ENCODE results near the gene RERE. TPM values are rescaled to one million over a fixed set of nuclear protein-coding genes. Genes with fewer than 3 reads are reported as not detected.
A peak's percentile ranks its signal among the peaks of the same experiment; 100 is the strongest.

Gene RERE
- total and polyA plus RNA-seq, 2 donors, result 69.0 to 168 TPM

DNA sequence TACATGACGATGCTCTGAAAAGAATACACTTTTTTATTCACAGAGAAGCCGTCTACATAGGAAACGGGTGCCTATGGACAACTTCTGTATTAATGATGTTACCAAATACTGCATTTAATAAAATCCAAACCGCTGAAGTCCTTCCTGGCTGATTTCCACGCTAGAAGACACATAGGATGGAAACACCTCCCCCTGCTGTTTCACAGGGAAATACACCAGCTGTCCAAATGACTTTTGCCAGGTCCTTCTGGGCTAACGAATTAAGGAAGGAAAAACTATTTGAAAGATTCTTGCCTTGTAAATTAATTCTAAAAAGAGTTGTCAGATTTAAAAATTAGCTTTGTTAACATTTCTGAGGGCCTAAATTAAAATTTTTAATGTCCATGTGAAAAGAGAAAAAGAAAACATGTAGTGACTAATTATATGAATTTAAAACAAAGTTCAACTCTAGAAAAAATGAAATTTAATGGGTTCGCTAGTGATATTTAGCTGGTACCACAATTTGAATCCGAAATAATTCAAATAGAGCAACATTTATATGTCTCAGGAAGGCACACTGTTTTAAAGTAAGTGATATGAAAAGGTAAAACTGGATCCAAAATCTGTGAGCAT lies 146.0 kb downstream of the RERE start:
- Histone ChIP-seq H3K27ac (ENCODE audit: low read depth) (no peak overlapping the region), H3K4me3 (ENCODE audit: low read depth, low read length) (no peak overlapping the region), H3K4me1 (ENCODE audit: insufficient read depth) (no peaks in the 10 kb centered on the region), H3K36me3 (ENCODE audit: insufficient read depth) (no peaks in the 10 kb centered on the region)
- no peak for DNase-seq (ENCODE audit: extremely low spot score)
- 28% methylated on average over 8 of the region's 8 CpGs for WGBS

GRCh38 chr1:8670371-8670818 lies 147.0 kb downstream of the RERE start:
- no peak overlapping the region for H3K4me3 ChIP-seq (ENCODE audit: low read depth, low read length)
- peak overlapping the region; percentile 73 for H3K27ac ChIP-seq (ENCODE audit: low read depth)
- H3K4me1 ChIP-seq (ENCODE audit: insufficient read depth), result no peaks in the 10 kb centered on the region
- no peaks in the 10 kb centered on the region for H3K36me3 ChIP-seq (ENCODE audit: insufficient read depth)
- DNase-seq (ENCODE audit: extremely low spot score), result no peak
- WGBS, result 65% methylated on average over 2 of the region's 2 CpGs

DNA sequence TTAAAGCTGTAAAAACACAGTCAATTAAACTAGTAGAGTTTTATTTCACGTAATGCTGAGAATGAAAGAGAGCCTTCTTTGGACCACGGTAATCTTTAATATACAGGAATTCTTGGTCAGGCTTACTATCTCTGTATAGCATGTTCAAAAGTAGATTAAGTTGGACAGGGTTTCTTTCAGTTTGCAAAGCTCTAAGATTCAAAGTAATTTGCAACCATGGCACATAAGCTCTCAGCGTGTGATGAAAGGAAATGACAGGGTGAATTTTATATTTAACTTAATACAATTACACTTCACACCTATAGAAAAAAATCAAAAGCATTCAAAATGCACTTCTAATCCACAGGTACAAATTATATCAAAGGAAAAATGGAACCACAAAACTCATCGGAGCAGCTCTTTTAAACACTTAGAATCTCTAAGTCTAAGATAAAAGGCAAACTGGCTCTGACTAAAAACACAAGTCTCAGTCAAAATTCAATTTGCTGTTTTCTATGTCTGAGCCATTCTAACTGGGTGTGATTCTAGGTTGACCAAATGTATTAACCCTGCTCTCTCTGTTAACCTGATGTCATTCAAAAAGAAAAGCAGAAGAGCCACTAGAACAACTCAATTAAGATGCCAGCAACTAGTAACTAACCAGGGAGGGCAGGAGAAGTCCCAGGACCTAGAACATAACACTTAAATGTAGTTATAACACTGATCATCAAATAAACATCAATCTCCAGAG lies 147.7 kb downstream of the RERE start:
- Histone ChIP-seq H3K4me3 (ENCODE audit: low read depth, low read length) (no peak overlapping the region), H3K27ac (ENCODE audit: low read depth) (peak overlapping the region; percentile 73), H3K36me3 (ENCODE audit: insufficient read depth) (no peaks in the 10 kb centered on the region), H3K4me1 (ENCODE audit: insufficient read depth) (no peaks in the 10 kb centered on the region)
- no peak for DNase-seq (ENCODE audit: extremely low spot score)
- WGBS, result 65% methylated on average over 4 of the region's 4 CpGs

DNA sequence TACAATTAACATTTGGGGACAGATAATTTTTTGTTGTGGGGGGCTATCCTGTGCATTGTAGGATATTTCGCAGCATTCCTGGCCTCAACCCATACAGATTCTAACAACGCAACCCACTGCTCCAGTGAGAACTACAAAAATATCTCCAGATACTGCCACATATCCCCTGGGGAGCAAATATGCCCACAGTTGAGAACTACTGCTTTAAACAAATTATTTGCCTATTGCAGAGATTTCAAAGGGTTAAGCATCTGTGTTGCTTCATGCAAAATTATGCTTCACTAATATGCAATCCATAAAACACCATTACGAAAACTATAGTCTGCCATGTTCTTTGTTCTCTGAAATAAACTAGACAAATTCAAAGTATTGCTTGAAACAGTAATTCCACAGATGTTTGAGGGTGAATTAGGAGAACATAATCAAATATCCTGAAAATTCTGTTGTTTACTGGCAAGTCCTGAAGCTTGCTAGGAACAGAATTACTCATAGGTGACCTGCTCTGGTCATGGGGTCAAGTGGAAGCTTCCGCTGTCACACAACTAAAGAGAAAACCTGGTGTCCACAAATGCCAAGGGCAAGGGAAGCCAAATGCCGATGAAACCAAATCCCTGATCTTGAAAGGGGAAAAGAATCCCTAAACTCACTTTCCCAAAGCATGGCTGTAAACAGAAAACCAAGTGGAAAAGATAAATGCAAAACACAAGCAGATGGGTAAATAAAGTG lies 149.4 kb downstream of the RERE start:
- Histone ChIP-seq H3K36me3 (ENCODE audit: insufficient read depth) (no peaks in the 10 kb centered on the region), H3K4me1 (ENCODE audit: insufficient read depth) (peaks cover 2% of the 10 kb centered on the region), H3K27ac (ENCODE audit: low read depth) (no peak overlapping the region), H3K4me3 (ENCODE audit: low read depth, low read length) (no peak overlapping the region)
- 79% methylated on average over 5 of the region's 5 CpGs for WGBS
- no peak for DNase-seq (ENCODE audit: extremely low spot score)

- H3K27ac ChIP-seq (ENCODE audit: low read depth), result no peak overlapping the region
Measured at GRCh38 chr1:8666389-8667167, 150.9 kb downstream of the RERE start.

GRCh38 chr1:8665833-8666232 lies 151.6 kb downstream of the RERE start:
- WGBS, result 75% methylated on average over 2 of the region's 2 CpGs
- DNase-seq (ENCODE audit: extremely low spot score), result no peak
- no peaks in the 10 kb centered on the region for H3K36me3 ChIP-seq (ENCODE audit: insufficient read depth)
- H3K4me1 ChIP-seq (ENCODE audit: insufficient read depth), result peaks cover 2% of the 10 kb centered on the region
- no peak overlapping the region for H3K4me3 ChIP-seq (ENCODE audit: low read depth, low read length)
- H3K27ac ChIP-seq (ENCODE audit: low read depth), result no peak overlapping the region

More at GRCh38 chr1:8666389-8667167, 150.9 kb downstream of the RERE start:
- Histone ChIP-seq H3K4me3 (ENCODE audit: low read depth, low read length) (no peak overlapping the region), H3K36me3 (ENCODE audit: insufficient read depth) (no peaks in the 10 kb centered on the region), H3K4me1 (ENCODE audit: insufficient read depth) (peaks cover 2% of the 10 kb centered on the region)
- WGBS, result 39% methylated on average over 5 of the region's 5 CpGs
- no peak for DNase-seq (ENCODE audit: extremely low spot score)

DNA sequence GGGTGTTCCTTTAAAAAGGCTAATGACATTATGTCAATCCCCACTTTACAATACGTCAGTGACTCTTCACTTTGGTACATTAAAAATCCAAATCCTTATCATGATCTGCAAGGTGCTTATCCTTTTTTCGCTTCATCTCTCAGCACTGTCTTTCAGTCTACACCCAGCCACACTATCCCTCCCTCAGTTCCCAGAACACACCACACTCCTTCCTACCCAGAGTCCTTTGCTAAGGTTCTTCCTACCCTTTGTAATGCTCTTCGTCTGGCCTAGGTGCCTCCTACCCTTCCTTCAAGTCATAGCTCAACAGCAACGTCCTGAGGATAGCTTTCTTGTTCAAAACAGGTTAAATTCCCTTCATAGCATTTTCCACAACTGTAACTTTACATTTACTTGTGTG lies 152.6 kb downstream of the RERE start:
- Histone ChIP-seq H3K4me3 (ENCODE audit: low read depth, low read length) (no peak overlapping the region), H3K4me1 (ENCODE audit: insufficient read depth) (peaks cover 2% of the 10 kb centered on the region), H3K27ac (ENCODE audit: low read depth) (no peak overlapping the region), H3K36me3 (ENCODE audit: insufficient read depth) (no peaks in the 10 kb centered on the region)
- 89% methylated on average over 4 of the region's 4 CpGs for WGBS
- DNase-seq (ENCODE audit: extremely low spot score), result no peak

- Histone ChIP-seq H3K4me1 (ENCODE audit: insufficient read depth) (peaks cover 2% of the 10 kb centered on the region), H3K27ac (ENCODE audit: low read depth) (no peak overlapping the region), H3K4me3 (ENCODE audit: low read depth, low read length) (no peak overlapping the region), H3K36me3 (ENCODE audit: insufficient read depth) (no peaks in the 10 kb centered on the region)
- 51% methylated on average over 2 of the region's 2 CpGs for WGBS
- no peak for DNase-seq (ENCODE audit: extremely low spot score)
Measured at GRCh38 chr1:8663915-8664329, 153.5 kb downstream of the RERE start.

DNA sequence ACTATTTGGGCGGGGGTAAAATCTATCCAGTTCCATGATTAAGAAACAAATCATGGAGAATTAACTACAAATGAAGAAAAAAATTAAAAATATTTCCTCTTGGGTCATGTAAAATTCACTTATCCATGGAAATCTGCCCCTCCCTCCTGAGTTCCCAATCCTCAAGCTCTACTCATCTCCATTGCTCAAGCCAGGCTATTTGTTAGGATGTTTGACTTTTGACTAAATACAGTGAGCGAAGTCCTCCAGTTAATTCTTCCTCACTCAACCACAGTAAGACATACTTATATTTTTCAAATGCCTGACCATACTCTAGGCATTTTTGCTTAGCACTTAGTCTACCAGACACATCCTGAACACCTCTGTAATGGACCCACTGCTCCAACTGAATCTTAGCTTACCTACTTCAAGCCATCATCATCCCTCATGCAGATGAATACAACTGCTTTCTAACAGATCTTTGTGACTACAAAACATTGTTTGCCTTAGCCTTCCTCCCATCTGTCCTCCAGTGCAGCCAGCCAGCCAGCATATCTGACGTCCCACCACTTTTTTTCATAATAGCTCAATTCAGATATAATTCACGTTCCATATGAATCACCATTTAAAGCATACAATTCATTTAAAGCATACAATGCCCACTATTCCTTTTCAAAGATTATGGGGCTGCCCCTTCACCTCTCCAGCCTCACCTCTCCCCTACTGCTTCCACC lies 154.2 kb downstream of the RERE start:
- DNase-seq (ENCODE audit: extremely low spot score), result no peak
- Histone ChIP-seq H3K4me3 (ENCODE audit: low read depth, low read length) (no peak overlapping the region), H3K36me3 (ENCODE audit: insufficient read depth) (no peaks in the 10 kb centered on the region), H3K27ac (ENCODE audit: low read depth) (no peak overlapping the region), H3K4me1 (ENCODE audit: insufficient read depth) (peaks cover 2% of the 10 kb centered on the region)
- 89% methylated on average over 4 of the region's 4 CpGs for WGBS

- DNase-seq (ENCODE audit: extremely low spot score), result no peak
- Histone ChIP-seq H3K36me3 (ENCODE audit: insufficient read depth) (no peaks in the 10 kb centered on the region), H3K4me1 (ENCODE audit: insufficient read depth) (peaks cover 2% of the 10 kb centered on the region), H3K4me3 (ENCODE audit: low read depth, low read length) (no peak overlapping the region), H3K27ac (ENCODE audit: low read depth) (peak overlapping the region; percentile 16)
- whole genome bisulfite sequencing, result 97% methylated on average over 4 of the region's 4 CpGs
Measured at GRCh38 chr1:8662380-8663072, 154.9 kb downstream of the RERE start.

DNA sequence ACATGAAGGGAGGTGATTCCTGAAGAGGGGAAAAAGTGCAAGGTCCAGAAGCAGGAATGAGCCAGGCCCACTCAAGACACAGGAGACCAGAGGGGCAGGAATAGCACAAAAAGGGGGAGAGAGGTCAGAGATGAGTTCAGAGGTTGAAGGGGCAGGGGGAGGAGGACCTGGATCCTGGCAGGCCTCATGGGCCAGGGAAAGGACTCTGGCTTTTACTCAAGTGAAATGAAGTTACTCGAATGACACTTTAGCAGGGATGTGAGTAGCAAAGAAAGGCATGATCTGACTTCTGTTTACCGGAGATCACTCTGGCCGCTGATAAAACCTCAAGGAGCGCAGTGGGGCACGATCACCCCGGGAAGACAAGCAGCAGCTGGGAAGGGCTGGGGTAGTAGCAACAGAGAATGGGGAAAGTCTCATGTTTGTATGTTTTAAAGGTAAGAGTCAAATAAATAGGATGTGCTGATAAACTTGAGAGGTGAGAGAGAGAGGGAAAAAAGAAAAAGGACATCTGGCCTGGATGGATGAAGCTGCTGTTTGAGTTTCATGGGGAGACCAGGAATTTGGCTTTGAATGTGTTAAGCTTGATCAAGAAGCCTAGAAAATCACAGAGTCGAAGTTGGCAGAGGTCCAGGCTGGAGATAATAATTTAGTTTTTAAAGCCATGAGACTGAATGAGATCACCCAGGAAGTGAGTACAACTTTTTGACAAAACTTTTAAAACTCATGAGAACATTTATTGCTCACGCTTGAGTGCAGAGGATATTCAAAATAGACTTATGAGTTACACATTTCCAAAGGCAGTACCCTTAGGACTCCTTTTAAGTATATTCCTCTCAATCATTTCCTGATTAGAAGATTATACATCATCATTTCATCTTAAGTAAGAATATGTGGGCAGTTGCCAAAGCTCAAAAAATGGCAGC lies 156.0 kb downstream of the RERE start:
- Histone ChIP-seq H3K27ac (ENCODE audit: low read depth) (peak overlapping the region; percentile 32), H3K36me3 (ENCODE audit: insufficient read depth) (no peaks in the 10 kb centered on the region), H3K4me3 (ENCODE audit: low read depth, low read length) (no peak overlapping the region), H3K4me1 (ENCODE audit: insufficient read depth) (peaks cover 2% of the 10 kb centered on the region)
- 14% methylated on average over 8 of the region's 8 CpGs for WGBS
- DNase-seq (ENCODE audit: extremely low spot score), result peak; percentile 75

- WGBS, result 20% methylated on average over 5 of the region's 5 CpGs
- H3K36me3 ChIP-seq (ENCODE audit: insufficient read depth), result no peaks in the 10 kb centered on the region
- H3K4me1 ChIP-seq (ENCODE audit: insufficient read depth), result peaks cover 2% of the 10 kb centered on the region
- no peak overlapping the region for H3K4me3 ChIP-seq (ENCODE audit: low read depth, low read length)
- no peak overlapping the region for H3K27ac ChIP-seq (ENCODE audit: low read depth)
- no peak for DNase-seq (ENCODE audit: extremely low spot score)
Measured at GRCh38 chr1:8660411-8660828, 157.0 kb downstream of the RERE start.
